B cell (primary cell): Measurements from ENCODE around the gene TUBGCP2. TPM values are rescaled to one million over a fixed set of nuclear protein-coding genes. Genes with fewer than 3 reads are reported as not detected.

Source experiments
- ATAC-seq: fragments of 200-7000 bp; cut with Tn5 transposase; one replicate; pipeline ENCODE4 v1.10.0; 2021; ENCODE audit warnings: low read depth, mild to moderate bottlenecking, moderate number of reproducible peaks, moderate library complexity
- CTCF ChIA-PET: fragments of 350-600 bp; sonication (Branson Sonifier 250); formaldehyde crosslinking; loops from one replicate; lab custom pipeline; 2021; ENCODE audit warnings: antibody characterized with exemption, inconsistent platforms; lab: Charles Lee
- POLR2A ChIA-PET: fragments of 350-600 bp; sonication (Branson Sonifier 250); formaldehyde crosslinking; loops from one replicate; lab custom pipeline; 2021; ENCODE audit warnings: antibody characterized with exemption; lab: Charles Lee
- DNase-seq: peaks from one replicate; pipeline ENCODE4 v3.0.0; 2013
- H2AFZ ChIP-seq: 2 replicates; pipeline ENCODE4 v1.6.1; 2012; ENCODE audit warnings: mild to moderate bottlenecking, low read depth, low read length; ENCODE audit not compliant: insufficient read depth, poor library complexity, severe bottlenecking
- H3K27ac ChIP-seq, 2 donors: 1 replicate in 1 of 2; 2 replicates in 1 of 2; pipeline ENCODE4 v1.5.1; 2012 to 2013; ENCODE audit warnings: low read length in 2 of 2, mild to moderate bottlenecking in 2 of 2, moderate library complexity in 1 of 2
- H3K27me3 ChIP-seq, 4 experiments: fragments of 200-600 bp in 1 of 4; sonication (generic) in 1 of 4; replicated peaks in 1 of 4; 1 replicate in 2 of 4; 2 replicates in 2 of 4; pipeline versions ENCODE4 v1.6.1 to v1.7.0; 2013 to 2016; ENCODE audit warnings: low read length in 3 of 4, mild to moderate bottlenecking in 2 of 4, mixed read lengths in 1 of 4, moderate library complexity in 1 of 4; ENCODE audit not compliant: insufficient read depth in 4 of 4, control insufficient read depth in 3 of 4; ENCODE audit errors: control extremely low read depth in 1 of 4
- H3K36me3 ChIP-seq, 2 experiments: replicated peaks in 1 of 2; 1 replicate in 1 of 2; 2 replicates in 1 of 2; pipeline versions ENCODE4 v1.6.1 to v1.7.1; 2013; ENCODE audit warnings: low read length in 1 of 2; ENCODE audit not compliant: insufficient read depth in 2 of 2, control insufficient read depth in 1 of 2; ENCODE audit errors: control extremely low read depth in 1 of 2, extremely low read depth in 1 of 2
- H3K4me1 ChIP-seq, 2 donors: fragments of 200-600 bp in 1 of 2; sonication (generic) in 1 of 2; 1 replicate in 1 of 2; 2 replicates in 1 of 2; pipeline versions ENCODE4 v1.5.1 to v1.6.1; 2013 to 2017; ENCODE audit warnings: low read length in 2 of 2; ENCODE audit not compliant: control insufficient read depth in 2 of 2, insufficient read depth in 2 of 2
- H3K4me2 ChIP-seq: replicated peaks from 2 replicates; pipeline ENCODE3; 2012; ENCODE audit warnings: mild to moderate bottlenecking, low read depth, low read length; ENCODE audit not compliant: poor library complexity, severe bottlenecking
- H3K4me3 ChIP-seq, 5 experiments: fragments of 200-600 bp in 1 of 5; sonication (generic) in 1 of 5; 1 replicate in 3 of 5; 2 replicates in 2 of 5; pipeline versions ENCODE4 v1.5.1 to v1.7.0; 2011 to 2016; ENCODE audit warnings: low read length in 4 of 5, mild to moderate bottlenecking in 4 of 5, low read depth in 2 of 5, control low read depth in 1 of 5, moderate library complexity in 1 of 5; ENCODE audit not compliant: insufficient read depth in 1 of 5; ENCODE audit errors: control extremely low read depth in 1 of 5, extremely low read depth in 1 of 5
- H3K79me2 ChIP-seq: fragments of 200-600 bp; sonication (generic); one replicate; pipeline ENCODE4 v1.6.0; 2016; ENCODE audit warnings: low read length; ENCODE audit not compliant: control insufficient read depth, insufficient read depth
- H3K9ac ChIP-seq: fragments of 200-600 bp; sonication (generic); 2 replicates; pipeline ENCODE4 v1.6.1; 2017; ENCODE audit warnings: mild to moderate bottlenecking, low read length, moderate library complexity
- H3K9me3 ChIP-seq, 3 donors: one replicate each; pipeline versions ENCODE4 v1.6.1 to v1.7.1; 2013; ENCODE audit warnings: low read length in 2 of 3; ENCODE audit not compliant: control insufficient read depth in 2 of 3, insufficient read depth in 1 of 3; ENCODE audit errors: control extremely low read depth in 1 of 3
- H4K20me1 ChIP-seq: 2 replicates; pipeline ENCODE4 v1.6.0; 2012; ENCODE audit warnings: mild to moderate bottlenecking, low read length; ENCODE audit not compliant: insufficient read depth, control insufficient read depth, poor library complexity, severe bottlenecking
- H3K27ac Mint-ChIP-seq: one replicate; pipeline ENCODE4 v1.8.0; 2021; ENCODE audit warnings: mixed read lengths
- H3K27me3 Mint-ChIP-seq: one replicate; pipeline ENCODE4 v1.8.0; 2021; ENCODE audit warnings: mixed read lengths
- H3K4me1 Mint-ChIP-seq: one replicate; pipeline ENCODE4 v1.8.0; 2021; ENCODE audit warnings: mixed read lengths
- H3K4me3 Mint-ChIP-seq: one replicate; pipeline ENCODE4 v1.8.0; 2021; ENCODE audit warnings: mixed read lengths
- H3K9me3 Mint-ChIP-seq: one replicate; pipeline ENCODE4 v1.8.0; 2022; ENCODE audit warnings: mixed read lengths; ENCODE audit not compliant: insufficient read depth
- CTCF ChIP-seq: fragments of 200-600 bp; IDR thresholded peaks from one replicate; pipeline ENCODE4 v1.8.0; 2022; ENCODE audit warnings: antibody characterized with exemption, mild to moderate bottlenecking
- EZH2 ChIP-seq: IDR thresholded peaks from 2 replicates; pipeline ENCODE4 v1.6.1; 2012; ENCODE audit warnings: borderline replicate concordance, low read depth, mild to moderate bottlenecking, moderate library complexity, low read length; ENCODE audit not compliant: insufficient read depth, poor library complexity, severe bottlenecking
- WGBS: methylation state at CpG from one replicate; pipeline ENCODE4 v1.1.5; 2013; ENCODE audit warnings: missing lambda C conversion rate; ENCODE audit not compliant: insufficient coverage; 5-methylcytosine and 5-hydroxymethylcytosine counted together
- intact Hi-C: fragments of 100-400 bp; cut with micrococcal nuclease; formaldehyde crosslinking; loops from one replicate; pipeline ENCODE4 v1.10.0; 2022
- polyA plus RNA-seq: library from polyadenylated mRNA; depleted of rRNA; stranded (reverse); fragments of >200 nt; gene quantifications from 2 replicates; pipeline ENCODE4 v1.2.3, GENCODE V29; 2012
- total RNA-seq, 2 donors: library from RNA; stranded (reverse); fragments of 120-200 nt in 1 of 2; gene quantifications; 1 replicate in 1 of 2; 2 replicates in 1 of 2; pipeline versions ENCODE4 v1.2.3 to v1.2.4, GENCODE V29; 2013 to 2022

TUBGCP2 gene
- total and polyA plus RNA-seq, 2 donors (not counting 1 experiment from before 2014, with no cell fraction given) = 50.3 to 90.3 TPM

GRCh38 chr10:133307776-133308420, 774 bp downstream of the TUBGCP2 start:
- TF ChIP-seq EZH2 (no peak), CTCF (peak; percentile 75)
- intact Hi-C loops = loop anchor here (2.0 to 5.0 kb wide), 3 partner anchors 49 to 771 kb away; partner anchors contain the start of genes FUOM and INPP5A
- H3K4me1 Mint-ChIP-seq = peaks cover 37% of the 10 kb centered on the region
- ChIA-PET POLR2A (interaction anchor here (2.5 kb wide), 1 partner anchor 32 kb away, joined by 12 read pairs; the partner anchor contains the start of gene ADAM8), CTCF (interaction anchor here (1.0 to 3.4 kb wide), 12 partner anchors 22 to 393 kb away, joined by 3 to 21 read pairs (median 4); no protein-coding TSS in a partner anchor)
- Histone ChIP-seq H3K79me2 (peaks cover 57% of the 10 kb centered on the region), H3K9ac (peak overlapping the region; percentile 86), H3K4me1 (peaks cover 21 to 36% of the 10 kb centered on the region in 2 donors), H3K36me3 (peaks cover 0 to 40% of the 10 kb centered on the region in 2 experiments), H4K20me1 (peaks cover 44% of the 10 kb centered on the region), H2AFZ (peak overlapping the region; percentile 83), H3K4me2 (peak overlapping the region; percentile 86), H3K4me3 (peak overlapping the region; percentile 73 to 94 (median 91)), H3K9me3 (peaks cover 0 to 3% (median 0%) of the 10 kb centered on the region in 3 donors), H3K27me3 (no peaks in the 10 kb centered on the region), H3K27ac (peak overlapping the region; percentile 96 to 97)
- H3K4me3 Mint-ChIP-seq = peak overlapping the region; percentile 98
- peak overlapping the region; percentile 99 for H3K27ac Mint-ChIP-seq
- WGBS = 4% methylated on average over 23 of the region's 25 CpGs
- DNase-seq = peak; percentile 88
- H3K9me3 Mint-ChIP-seq = no peaks in the 10 kb centered on the region
- no peaks in the 10 kb centered on the region for H3K27me3 Mint-ChIP-seq
- ATAC-seq = peak; percentile 26
